Measurements from ENCODE around the gene FAM234A.
"Not testable (repeated sequence)": the region's sequence is repeated elsewhere in the genome, so short reads cannot be mapped to it uniquely, and the experiment has no call there.

The FAM234A gene, protein sequence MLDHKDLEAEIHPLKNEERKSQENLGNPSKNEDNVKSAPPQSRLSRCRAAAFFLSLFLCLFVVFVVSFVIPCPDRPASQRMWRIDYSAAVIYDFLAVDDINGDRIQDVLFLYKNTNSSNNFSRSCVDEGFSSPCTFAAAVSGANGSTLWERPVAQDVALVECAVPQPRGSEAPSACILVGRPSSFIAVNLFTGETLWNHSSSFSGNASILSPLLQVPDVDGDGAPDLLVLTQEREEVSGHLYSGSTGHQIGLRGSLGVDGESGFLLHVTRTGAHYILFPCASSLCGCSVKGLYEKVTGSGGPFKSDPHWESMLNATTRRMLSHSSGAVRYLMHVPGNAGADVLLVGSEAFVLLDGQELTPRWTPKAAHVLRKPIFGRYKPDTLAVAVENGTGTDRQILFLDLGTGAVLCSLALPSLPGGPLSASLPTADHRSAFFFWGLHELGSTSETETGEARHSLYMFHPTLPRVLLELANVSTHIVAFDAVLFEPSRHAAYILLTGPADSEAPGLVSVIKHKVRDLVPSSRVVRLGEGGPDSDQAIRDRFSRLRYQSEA

DNA sequence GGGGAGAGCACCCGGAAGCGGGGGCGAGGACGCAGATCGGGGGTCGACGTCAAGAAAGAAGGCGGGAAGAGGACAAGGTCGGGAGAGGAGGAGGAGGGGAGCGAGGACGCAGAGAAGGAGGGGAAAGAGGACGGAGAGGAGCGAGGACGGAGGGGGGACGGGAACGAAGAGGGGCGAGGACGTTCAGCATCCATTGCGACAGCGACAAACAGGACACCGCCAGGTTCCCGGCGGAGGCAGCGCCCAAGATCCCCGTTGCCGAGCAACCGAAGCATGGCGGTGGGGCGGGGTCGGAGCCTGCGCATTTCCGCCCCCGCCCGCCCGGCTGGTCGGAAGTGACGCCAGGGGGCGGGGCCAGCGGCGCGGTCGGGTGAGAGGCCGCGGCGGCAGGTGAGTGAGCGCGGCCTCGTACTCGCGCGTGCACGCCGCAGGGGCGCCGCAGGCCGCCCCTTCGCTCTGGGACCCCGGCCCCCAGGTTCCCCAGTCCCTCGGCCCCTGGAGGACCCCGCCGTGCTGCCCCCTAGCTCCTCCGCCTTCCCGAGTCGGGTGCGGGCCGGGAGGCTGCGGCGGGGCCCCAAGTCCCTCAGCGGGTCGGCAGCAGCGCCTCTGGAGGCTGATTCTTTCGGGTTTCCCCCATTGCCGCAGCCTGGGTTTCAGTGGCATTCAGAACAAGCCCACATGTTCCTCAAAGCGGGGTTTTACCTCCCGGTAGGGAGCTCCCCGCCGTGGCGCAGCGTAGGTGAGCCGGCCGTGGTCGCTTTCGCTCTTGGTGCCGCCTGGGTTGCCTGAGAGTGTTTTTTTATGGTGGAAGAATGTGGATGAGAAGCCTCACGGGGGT is at the start of gene FAM234A:
TSS of gene FAM234A (plus strand) at position 354 of the 838 bp plus-strand sequence. CDS start 19,593 bp downstream, outside the sequence.
- peak; percentile 97 for DNase-seq (ENCODE audit: low read depth)

DNA sequence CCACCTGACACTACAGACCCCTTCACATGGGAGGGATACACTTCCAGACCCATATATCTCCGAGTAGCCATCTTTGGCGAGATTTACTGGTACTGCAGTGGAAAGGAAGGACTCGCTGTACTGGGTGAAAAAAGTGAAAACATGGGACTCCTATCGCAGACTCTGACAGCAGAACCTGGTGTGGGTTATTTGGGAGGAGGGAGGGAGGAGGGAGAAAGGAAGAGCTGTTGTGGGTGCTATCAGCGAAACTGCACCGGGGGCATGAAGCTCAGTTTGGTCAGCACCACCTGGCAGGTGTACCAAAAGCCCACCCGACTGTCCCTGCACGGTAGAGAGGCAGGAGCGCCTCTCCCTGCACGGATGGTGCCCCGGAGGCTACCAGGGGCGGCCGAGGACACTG is 49.4 kb upstream of the FAM234A start:
- no peak for DNase-seq (ENCODE audit: low read depth)

DNA sequence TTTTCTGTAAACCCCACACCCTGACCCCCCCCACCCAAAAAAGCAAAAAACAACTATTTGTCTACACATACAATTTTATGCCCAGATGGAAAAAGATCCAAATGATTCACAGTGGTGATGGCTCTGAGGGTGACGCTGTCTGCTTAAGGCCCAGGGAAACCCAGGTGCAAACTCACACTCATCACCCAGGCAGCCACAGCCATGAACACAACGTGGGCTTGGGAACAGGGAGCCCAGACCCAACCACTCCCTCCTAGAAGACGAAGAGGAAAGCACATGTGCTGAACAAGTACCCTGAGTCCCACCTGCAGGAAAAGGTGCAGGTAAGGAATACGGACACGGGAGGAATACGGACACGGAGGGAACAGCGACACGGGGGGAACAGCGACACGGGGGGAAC is 48.9 kb upstream of the FAM234A start:
- DNase-seq (ENCODE audit: low read depth) = no peak

DNA sequence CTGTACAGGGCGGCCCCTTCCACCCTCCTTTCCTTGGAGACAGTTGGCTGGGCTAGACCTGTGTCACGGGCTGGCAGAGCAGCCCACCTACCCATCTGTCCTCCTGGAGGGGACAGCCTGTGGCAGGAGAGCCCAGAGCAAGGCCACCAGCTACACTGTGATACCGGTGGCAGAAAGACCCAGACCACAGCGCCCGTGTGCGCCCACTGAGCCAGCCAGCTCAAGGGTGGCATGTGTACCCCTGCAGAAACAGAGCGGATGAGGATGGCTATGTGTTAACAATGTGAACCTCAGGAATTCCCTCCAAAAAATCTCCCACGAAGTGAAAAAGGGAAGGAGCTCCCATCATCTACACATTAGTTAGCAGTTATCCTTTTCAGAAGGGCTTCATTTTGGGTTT is 47.3 kb upstream of the FAM234A start:
- no peak for DNase-seq (ENCODE audit: low read depth)

DNA sequence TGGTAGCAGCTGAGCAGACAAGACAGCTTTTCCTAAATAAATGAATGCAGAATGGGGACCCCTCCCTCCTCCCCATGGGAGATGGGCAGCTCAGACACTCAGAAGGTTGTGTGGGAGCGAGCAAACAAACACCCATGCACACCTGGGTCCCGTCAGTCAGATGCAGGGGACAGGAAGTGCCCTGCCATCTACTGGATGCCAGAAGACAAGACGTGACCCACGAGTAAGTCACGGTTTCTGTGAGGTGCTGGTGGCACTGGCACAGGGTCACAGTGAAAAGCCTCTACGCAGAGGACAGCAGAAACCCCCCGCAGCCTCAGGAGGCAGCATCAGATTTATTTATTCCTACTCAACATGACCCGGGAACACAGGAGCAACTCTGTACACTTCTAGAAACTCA is 45.9 kb upstream of the FAM234A start:
- peak; percentile 20 for DNase-seq (ENCODE audit: low read depth)

DNA sequence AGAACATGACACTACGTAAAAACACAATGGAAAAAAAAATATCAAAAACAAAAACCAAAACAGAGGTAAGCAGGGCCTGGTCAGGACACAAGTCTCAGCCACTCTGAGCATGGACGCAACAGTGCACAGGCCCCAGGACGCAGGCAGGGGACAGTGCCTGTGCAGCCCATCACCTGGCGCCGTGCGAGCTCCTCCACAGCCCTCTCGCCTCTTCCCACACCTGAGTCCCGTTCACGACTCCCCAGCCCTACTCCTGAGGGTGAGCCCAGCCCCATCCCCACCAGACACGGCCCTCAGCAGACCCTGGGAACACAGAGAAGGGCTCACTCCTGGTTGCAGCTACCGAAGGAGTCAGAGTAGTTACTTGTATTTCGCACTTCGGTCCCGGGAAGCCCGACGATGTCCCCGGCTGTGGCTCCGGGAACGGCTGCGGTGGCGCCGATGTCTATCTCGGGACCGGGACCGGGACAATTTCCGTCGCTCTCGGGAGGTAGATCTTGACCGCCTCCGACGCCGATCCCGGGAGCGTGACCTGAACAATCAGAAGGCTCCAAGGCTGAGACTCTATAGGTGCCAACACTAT is 44.9 kb upstream of the FAM234A start:
- no peak for DNase-seq (ENCODE audit: low read depth)

DNA sequence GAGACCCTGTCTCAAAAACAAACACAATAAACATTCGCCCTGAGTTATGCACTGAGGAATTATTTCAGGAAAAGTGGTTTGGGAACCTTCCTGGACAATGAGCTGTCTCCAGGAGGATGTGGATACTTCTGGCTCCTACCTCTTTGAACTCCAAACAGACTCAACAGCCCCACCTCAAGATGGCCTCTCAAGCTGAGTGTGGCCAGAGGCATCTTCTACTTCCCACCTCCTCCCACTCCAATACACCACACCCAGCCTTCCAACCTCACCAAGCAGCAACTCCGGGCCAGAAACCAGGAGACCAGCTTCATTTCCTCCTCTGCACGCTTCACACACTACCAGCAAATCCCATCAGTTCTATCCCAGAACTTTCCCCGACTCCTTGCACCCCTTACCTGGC is 42.8 kb upstream of the FAM234A start:
- no peak for DNase-seq (ENCODE audit: low read depth)

DNA sequence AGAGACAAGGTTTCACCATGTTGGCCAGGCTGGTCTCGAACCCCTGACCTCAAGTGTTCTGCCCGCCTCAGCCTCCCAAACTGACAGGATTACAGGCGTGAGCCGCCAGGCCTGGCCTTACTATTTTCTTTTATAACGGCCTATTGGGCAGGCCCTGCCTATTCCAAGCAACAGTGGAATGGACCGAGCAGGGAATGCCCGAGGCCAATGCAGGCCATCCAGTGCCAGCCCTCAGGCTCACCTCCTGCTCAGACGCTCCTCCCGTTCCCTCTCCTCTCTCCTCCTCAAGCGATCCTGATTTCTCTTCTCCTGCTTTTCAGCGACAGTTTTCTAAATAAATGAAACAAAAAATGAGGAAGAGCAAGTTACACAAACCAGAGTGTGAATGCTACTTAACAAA is 41.9 kb upstream of the FAM234A start:
- no peak for DNase-seq (ENCODE audit: low read depth)

DNA sequence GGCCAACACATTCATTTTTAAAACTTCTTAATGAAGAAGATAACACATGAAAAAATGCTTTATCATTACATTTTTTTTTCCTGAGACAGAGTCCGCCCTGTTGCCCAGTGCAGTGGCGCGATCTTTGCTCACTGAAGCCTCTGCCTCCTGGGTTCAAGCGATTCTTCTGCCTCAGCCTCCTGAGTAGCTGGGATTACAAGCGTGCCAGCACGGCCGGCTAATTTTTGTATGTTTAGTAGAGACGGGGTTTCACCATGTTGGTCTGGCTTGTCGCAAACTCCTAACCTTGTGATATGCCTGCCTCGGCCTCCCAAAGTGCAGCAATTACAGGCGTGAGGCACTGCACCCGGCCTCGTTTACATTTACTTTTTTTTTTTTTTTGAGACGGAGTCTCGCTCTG is 41.2 kb upstream of the FAM234A start:
- no peak for DNase-seq (ENCODE audit: low read depth)

DNA sequence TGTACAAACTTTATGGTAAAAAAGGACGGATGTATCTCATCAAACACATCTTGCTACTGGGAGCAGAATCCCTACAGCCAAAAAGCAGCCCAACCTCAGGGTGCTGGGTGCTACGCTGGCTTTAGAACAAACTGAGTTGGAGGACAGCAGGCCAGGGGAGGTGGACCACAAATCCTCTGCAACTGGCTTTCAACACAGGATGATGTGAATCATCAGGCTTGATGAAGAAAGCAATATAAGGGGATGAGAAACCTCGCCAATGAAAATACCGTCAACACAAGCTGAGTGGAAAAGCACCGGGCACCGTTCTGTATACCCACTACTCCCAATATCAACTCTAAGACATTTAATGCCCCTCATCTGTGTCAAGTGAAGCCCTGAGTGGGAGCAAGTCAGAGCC is 40.1 kb upstream of the FAM234A start:
- DNase-seq (ENCODE audit: low read depth) = no peak

DNA sequence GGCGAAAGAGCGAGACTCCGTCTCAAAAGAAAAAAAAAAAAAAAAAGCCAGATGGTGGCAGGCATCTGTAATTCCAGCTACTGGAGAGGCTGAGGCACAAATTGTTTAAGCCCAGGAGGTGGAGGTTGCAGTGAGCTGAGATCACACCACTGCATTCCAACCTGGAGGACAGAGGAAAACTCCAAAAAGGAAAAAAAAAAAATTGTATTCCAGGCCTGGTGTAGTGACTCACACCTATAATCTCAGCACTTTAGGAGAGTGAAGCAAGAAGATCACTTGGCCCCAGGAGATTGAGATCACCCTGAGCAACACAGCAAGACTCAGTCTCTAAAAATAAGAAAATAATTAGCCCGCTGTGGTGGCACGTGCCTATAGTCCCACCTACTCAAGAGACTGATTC is 34.2 kb upstream of the FAM234A start:
- DNase-seq (ENCODE audit: low read depth) = no peak

DNA sequence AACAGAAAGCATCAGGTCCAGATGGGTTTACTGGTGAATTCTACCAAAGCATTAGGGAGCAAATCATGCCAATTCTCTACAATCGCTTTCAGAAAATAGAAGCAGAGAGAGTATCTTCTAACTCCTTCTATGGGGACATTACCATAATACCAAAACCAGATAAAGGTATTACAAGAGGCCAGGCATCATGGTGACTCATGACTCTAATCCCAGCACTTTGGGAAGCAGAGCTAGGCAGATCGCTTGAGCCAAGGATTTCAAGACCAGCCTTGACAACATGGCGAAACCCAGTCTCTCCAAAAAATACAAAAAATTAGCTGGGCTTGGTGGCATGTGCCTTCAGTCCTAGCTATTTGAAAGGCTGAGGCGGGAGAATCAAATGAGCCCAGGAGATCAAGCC is 31.4 kb upstream of the FAM234A start:
- DNase-seq (ENCODE audit: low read depth) = no peak

DNA sequence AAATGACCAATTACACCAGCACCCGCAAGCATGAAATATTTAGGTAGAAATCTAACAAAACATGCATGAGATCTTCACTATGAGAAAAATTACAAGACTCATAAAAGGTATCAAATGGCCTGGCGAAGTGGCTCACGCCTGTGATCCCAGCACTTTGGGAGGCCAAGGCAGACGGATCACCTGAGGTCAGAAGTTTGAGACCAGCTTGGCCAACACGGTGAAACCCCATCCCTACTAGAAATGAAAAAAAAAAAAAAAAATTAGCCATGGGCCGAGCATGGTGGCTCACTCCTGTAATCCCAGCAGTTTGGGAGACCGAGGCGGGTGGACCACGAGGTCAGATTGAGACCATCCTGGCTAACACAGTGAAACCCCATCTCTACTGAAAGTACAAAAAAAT is 30.6 kb upstream of the FAM234A start:
- DNase-seq (ENCODE audit: low read depth) = not testable (repeated sequence)

DNA sequence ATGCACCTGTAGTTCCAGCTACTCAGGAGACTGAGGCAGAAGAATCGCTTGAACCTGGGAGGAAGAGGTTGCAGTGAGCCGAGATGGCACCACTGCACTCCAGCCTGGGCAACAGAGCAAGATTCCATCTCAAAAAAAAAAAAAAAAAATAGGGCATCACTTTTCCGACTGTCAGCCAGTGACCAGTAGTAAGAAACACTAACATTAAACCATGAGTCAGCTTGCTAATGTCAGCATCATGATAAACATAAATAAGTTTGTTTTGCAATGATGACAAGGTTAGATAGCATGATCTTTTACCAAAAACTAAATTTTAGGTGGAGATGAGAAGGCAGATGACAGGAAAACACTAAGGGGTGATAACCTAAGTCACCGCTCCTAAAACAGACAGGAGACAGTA is 25.3 kb upstream of the FAM234A start:
- DNase-seq (ENCODE audit: low read depth) = not testable (repeated sequence)

DNA sequence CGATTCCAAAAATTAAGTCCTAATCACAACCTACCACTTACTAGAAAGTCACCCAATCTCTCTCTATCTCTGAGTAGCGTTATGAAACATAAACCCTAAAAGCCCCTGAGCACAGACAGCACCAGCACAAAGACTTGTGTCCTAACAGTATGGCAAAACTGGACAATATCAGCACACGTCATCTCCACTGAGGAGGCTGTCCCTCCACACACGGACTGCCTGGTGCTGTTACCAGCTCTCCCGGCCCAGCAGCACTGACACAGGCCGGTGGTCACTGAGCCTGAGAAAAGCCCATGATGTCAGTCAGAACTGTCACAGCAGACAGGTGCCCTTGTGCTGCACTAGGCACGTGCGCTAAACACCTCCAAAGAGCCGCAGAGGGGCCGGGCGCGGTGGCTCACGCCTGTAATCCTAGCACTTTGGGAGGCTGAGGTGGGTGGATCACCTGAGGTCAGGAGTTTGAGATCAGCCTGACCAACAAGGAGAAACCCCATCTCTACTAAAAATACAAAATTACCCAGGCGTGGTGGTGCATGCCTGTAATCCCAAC is 22.9 kb upstream of the FAM234A start:
- not testable (repeated sequence) for DNase-seq (ENCODE audit: low read depth)

DNA sequence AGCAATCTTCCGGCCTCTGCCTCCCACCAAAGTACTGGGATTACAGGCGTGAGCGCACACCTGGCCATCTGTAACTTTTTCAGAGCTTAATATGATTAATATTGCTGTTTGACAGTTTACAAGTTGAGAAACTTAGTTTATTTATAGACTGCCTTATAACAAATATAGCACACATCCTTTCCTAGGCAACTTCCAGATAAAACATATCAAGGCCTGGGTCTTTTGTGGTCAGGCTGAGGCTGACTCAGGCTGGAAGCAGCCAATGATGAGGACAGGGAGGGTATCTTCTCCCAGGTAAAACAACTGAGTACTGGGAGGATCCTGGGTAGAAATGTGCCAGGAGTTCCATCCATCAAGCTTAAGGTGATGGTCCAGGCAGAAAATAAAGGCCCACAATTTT is 21.6 kb upstream of the FAM234A start:
- DNase-seq (ENCODE audit: low read depth) = no peak

DNA sequence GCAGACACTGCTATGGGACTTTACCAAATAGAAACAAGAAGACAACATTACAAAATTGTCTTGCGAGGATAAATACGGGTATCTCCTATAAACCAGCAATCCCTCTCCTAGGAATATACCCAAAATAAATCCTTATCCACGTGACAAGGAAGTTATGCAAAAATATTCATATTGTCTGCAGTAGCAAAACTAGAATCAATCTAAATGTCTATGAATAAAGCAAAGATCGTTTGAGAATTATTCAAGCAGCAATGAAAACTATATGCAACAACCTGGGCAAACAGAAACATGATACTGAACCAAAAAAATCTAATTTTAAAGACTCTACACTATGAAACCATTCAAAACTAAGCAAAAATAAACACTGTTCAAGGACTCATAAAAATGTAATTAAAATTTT is 14.6 kb upstream of the FAM234A start:
- DNase-seq (ENCODE audit: low read depth) = no peak

DNA sequence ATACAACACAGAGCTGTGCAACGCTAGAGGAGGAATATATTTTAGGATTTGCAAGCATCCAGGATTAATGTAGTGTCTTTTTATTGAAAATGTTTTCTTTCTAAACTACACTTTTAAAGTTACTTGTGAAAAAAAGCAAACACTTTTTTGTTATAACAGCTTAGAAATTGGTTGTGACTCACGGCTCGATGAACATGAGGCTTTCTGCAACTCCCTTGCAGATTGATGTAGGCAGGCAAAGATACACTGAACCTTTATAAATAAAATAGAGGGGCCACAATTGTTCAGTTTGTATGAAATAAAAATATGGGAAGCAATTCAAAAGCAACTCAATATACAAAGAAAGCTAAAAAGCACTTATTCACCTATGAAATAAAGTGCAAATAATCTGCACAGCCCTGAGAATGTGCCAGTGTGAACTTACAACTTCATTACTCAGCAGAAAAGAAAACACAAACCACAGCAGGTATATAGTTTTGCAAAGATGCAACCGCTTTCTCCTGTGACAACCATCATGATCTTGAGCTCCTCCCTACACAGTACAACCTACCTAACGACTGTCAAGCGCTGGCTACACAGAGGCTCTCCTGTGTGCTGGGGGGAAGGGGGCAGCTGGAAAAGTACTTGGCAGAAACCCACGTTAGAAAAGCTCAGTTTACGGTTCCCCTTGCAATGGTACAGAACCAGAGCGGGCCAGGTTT is 6.3 kb upstream of the FAM234A start:
- DNase-seq (ENCODE audit: low read depth) = no peak

DNA sequence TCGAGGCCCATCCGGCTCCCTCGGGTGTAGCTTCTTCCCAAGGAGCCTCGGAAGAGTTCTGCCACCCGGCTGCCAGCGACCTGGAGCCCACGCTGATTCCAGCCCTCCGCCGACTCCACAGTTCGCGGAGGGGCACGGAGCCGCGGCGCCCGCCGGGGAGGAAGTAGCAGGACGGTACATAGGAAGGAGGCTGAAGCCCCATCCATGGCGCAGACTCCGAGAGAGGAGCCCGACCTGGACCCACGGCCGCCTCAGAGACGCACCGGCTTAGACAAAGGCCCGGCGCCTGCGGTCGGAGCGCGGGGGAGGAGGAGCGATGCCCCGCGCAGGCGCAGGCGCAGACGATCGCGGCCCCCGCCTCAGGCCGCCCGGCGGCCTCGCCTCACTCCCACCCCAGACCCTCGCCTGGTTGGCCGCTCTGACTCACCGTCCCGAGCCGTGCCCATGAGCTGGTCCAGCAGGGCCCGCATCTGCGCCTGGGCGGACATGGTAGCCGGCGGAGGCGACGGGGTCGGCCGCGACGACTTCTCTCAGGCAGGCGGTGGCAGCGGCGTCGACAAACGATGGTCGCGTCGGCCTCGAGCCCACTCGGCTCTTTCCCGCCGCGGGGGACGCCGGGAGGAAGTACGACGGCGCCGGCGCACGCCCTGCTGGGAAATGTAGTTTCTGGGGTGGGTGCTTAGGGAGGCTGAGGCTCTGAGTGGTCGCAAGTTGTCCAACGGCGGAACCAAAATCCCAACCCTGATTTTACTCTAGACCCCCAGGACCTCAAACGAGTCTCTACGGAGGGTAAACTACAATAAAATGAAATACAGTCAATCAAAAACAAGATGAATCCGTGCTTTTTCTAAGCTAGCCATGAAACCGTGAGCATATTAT is 5.5 kb upstream of the FAM234A start, which contains the start of gene LUC7L:
TSS of gene LUC7L (minus strand) at position 598 of the 879 bp plus-strand sequence. CDS start at position 488, 110 bp downstream.
- DNase-seq (ENCODE audit: low read depth) = peak; percentile 80

DNA sequence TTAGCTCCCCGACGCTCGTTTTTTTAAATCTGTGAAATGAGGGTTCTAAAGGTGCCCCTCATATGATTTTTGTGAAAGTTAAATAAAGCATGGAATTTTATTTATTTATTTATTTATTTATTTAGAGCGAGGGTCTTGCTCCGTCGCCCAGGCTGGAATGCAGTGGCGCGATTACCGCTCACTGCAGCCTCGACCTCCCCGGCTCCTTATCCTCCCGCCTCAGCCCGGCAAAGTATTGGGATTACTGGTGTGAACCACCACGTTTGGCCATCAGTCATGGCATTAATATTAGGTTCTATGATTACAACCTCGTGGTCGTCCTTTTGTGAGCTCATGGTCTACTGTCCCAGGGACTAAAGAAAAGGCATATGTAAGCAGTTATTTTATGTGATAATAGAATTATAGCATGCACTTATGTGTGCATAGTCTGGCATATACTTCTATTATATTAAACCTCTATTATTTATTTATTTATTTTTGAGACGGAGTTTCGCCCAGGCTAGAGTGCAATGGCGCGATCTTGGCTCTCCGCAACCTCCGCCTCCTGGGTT is 4.8 kb upstream of the FAM234A start:
- DNase-seq (ENCODE audit: low read depth) = no peak

Measured in activated T-cell treated with anti-CD3 and anti-CD28 coated beads for 1 hour (primary cell).